Caco-2 (cell line): Measurements from ENCODE around the gene WFDC2. TPM values are rescaled to one million over a fixed set of nuclear protein-coding genes. Genes with fewer than 3 reads are reported as not detected.
A peak's percentile ranks its signal among the peaks of the same experiment; 100 is the strongest.

Experiments used
- BruUV-seq: library from RNA; stranded (reverse); fragments of 400-500 nt; replicated peaks from 2 replicates; lab custom pipeline; 2021; lab: Mats Ljungman, UMichigan
- CTCF ChIA-PET: fragments of 300-600 bp; sonication (Branson Sonifier 250); formaldehyde crosslinking; loops from one replicate; lab custom pipeline; 2022; ENCODE audit warnings: antibody characterized with exemption; lab: Charles Lee
- POLR2A ChIA-PET: fragments of 300-600 bp; sonication (Branson Sonifier 250); formaldehyde crosslinking; loops from one replicate; lab custom pipeline; 2022; ENCODE audit warnings: antibody characterized with exemption; lab: Charles Lee
- DNase-seq, 2 experiments: peaks; one replicate each; pipeline versions ENCODE4 v3.0.0 to v3.0.0-alpha.2; 2020 to 2022
- H3K27me3 ChIP-seq: replicated peaks from 2 replicates; pipeline ENCODE4 v1.6.0; 2011; ENCODE audit warnings: low read length; ENCODE audit not compliant: control insufficient read depth, insufficient read depth
- H3K36me3 ChIP-seq: 2 replicates; pipeline ENCODE4 v1.5.1; 2011; ENCODE audit warnings: low read length; ENCODE audit not compliant: control insufficient read depth, insufficient read depth
- H3K4me1 ChIP-seq: fragments of 250-450 bp; sonication (Bioruptor Pico); 2 replicates; pipeline ENCODE4 v1.5.1; 2020; ENCODE audit warnings: mild to moderate bottlenecking
- H3K4me3 ChIP-seq: 2 replicates; pipeline ENCODE4 v1.5.1; 2011; ENCODE audit warnings: low read depth, mild to moderate bottlenecking, control low read depth, low read length
- H3K9me3 ChIP-seq: fragments of 250-450 bp; sonication (Bioruptor Pico); 2 replicates; pipeline ENCODE4 v1.5.1; 2020; ENCODE audit warnings: mild to moderate bottlenecking, moderate library complexity
- H3K27ac Mint-ChIP-seq: one replicate; pipeline ENCODE4 v1.8.0; 2022; ENCODE audit warnings: mixed read lengths; ENCODE audit not compliant: unreplicated experiment
- H3K27me3 Mint-ChIP-seq: one replicate; pipeline ENCODE4 v1.8.0; 2022; ENCODE audit warnings: mixed read lengths; ENCODE audit not compliant: insufficient read depth, unreplicated experiment
- H3K36me3 Mint-ChIP-seq: one replicate; pipeline ENCODE4 v1.8.0; 2022; ENCODE audit warnings: mild to moderate bottlenecking, mixed read lengths; ENCODE audit not compliant: insufficient read depth, unreplicated experiment
- H3K4me1 Mint-ChIP-seq: one replicate; pipeline ENCODE4 v1.8.0; 2022; ENCODE audit warnings: low read depth, mixed read lengths; ENCODE audit not compliant: unreplicated experiment
- H3K4me3 Mint-ChIP-seq: one replicate; pipeline ENCODE4 v1.8.0; 2022; ENCODE audit warnings: mild to moderate bottlenecking, moderate library complexity, mixed read lengths; ENCODE audit not compliant: unreplicated experiment
- H3K9me3 Mint-ChIP-seq: one replicate; pipeline ENCODE4 v1.8.0; 2022; ENCODE audit warnings: mixed read lengths; ENCODE audit not compliant: unreplicated experiment
- intact Hi-C: fragments of 100-400 bp; cut with micrococcal nuclease; formaldehyde crosslinking; loops from one replicate; pipeline ENCODE4 v1.10.0; 2022; ENCODE audit not compliant: unreplicated experiment
- total RNA-seq: library from RNA; stranded (reverse); gene quantifications from 2 replicates; pipeline ENCODE4 v1.2.3, GENCODE V29; 2022
- TF ChIP-seq, protein P1 (sequence below), 2 experiments: fragments of 200-600 bp in 1 of 2; IDR thresholded peaks; 1 replicate in 1 of 2; 2 replicates in 1 of 2; pipeline versions ENCODE4 v1.5.1 to v1.8.0; 2011 to 2022; ENCODE audit warnings: antibody characterized with exemption in 1 of 2, control low read depth in 1 of 2, inconsistent platforms in 1 of 2, low read depth in 1 of 2, low read length in 1 of 2, mild to moderate bottlenecking in 1 of 2, moderate library complexity in 1 of 2; ENCODE audit not compliant: insufficient read depth in 1 of 2, severe bottlenecking in 1 of 2, unreplicated experiment in 1 of 2

The WFDC2 gene
- total RNA-seq, 1 experiment from 2014 or later: 14.3 TPM

DNA sequence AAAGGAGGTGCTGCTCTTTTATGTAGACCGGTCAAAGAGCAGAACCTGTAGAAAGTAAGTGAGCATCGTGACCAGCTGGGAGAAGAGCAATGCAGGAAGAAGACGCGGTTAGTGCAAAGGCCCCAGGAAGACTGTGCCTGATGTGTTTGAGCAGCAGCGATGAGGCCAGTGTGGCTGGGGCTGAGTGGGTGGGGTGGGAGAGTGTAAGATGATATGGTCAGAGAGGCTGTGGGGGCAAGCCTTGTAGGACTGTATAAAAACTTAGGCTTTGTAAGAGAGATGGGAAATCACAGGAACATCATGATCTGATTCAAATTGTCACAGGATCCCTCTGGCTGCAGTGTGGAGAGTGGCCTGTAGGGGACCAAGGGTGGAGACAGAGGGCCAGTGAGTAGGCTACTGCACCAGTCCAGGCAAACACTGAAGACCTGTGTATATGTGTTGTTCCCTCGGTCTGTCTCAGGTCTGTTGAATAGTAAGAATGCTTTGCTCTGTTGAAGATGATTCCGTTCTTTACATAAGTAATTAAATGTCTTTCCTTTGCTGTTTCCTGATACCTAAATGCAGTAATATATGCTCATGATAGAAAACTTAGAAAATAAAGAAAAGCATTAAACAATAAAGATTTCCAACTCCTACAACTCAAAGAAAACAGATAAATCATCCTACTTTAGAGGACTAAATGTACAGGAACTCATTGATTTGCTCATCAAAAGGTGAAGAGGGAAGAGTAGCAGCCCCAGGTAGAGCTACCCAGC lies 23.6 kb upstream of the WFDC2 start:
- Mint-ChIP-seq H3K9me3 (no peaks in the 10 kb centered on the region), H3K36me3 (peaks cover 12% of the 10 kb centered on the region)
- H3K9me3 ChIP-seq: no peaks in the 10 kb centered on the region

DNA sequence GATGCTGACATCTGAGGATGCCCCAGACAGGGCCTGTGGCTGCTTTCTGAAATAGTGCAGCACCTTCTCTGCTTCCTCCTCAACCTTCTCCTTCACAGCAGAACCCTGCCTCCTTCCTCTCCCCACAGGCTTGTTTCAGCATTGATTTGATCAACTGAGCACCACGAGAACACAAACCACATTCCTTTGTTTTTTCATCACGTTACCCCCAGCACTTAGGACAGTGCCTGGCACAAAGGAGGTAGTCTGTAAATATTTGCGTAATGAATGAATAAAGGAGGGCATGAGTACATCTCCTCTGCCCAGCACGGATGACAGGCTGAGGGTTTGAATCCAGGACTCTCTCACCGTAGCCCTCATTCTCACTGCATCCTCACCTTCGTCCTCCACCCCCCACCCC lies 21.3 kb upstream of the WFDC2 start:
- ChIA-PET POLR2A (interaction anchor here (0.6 kb wide), 2 partner anchors 12 to 146 kb away, joined by 3 read pairs; no protein-coding TSS in a partner anchor), CTCF (interaction anchor here (0.6 to 2.7 kb wide), 5 partner anchors 11 to 154 kb away, joined by 3 to 28 read pairs (median 5); no protein-coding TSS in a partner anchor)
- Mint-ChIP-seq H3K27ac (no peak overlapping the region), H3K27me3 (no peaks in the 10 kb centered on the region), H3K4me3 (no peak overlapping the region), H3K9me3 (no peaks in the 10 kb centered on the region), H3K4me1 (peaks cover 31% of the 10 kb centered on the region), H3K36me3 (no peaks in the 10 kb centered on the region)
- no peaks in the 10 kb centered on the region for H3K9me3 ChIP-seq
- DNase-seq: no peak
- intact Hi-C loops: no loop called here
- peaks cover 33% of the 10 kb centered on the region for H3K4me1 ChIP-seq
- H3K27me3 ChIP-seq: no peaks in the 10 kb centered on the region
- H3K36me3 ChIP-seq: no peaks in the 10 kb centered on the region
- no TSS peak for BruUV-seq
- TF ChIP-seq, protein P1, sequence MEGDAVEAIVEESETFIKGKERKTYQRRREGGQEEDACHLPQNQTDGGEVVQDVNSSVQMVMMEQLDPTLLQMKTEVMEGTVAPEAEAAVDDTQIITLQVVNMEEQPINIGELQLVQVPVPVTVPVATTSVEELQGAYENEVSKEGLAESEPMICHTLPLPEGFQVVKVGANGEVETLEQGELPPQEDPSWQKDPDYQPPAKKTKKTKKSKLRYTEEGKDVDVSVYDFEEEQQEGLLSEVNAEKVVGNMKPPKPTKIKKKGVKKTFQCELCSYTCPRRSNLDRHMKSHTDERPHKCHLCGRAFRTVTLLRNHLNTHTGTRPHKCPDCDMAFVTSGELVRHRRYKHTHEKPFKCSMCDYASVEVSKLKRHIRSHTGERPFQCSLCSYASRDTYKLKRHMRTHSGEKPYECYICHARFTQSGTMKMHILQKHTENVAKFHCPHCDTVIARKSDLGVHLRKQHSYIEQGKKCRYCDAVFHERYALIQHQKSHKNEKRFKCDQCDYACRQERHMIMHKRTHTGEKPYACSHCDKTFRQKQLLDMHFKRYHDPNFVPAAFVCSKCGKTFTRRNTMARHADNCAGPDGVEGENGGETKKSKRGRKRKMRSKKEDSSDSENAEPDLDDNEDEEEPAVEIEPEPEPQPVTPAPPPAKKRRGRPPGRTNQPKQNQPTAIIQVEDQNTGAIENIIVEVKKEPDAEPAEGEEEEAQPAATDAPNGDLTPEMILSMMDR (IDR thresholded peaks at IDR 0.05; ENCODE audit: insufficient read depth in 1 of 2, low read depth in 1 of 2, low read length in 1 of 2, severe bottlenecking in 1 of 2, unreplicated experiment in 1 of 2): no peak
- H3K4me3 ChIP-seq: no peak overlapping the region

More for the DNA sequence above, 23.6 kb upstream of the WFDC2 start:
- Histone ChIP-seq H3K27me3 (no peaks in the 10 kb centered on the region), H3K36me3 (no peaks in the 10 kb centered on the region), H3K4me1 (peaks cover 56% of the 10 kb centered on the region), H3K4me3 (no peak overlapping the region)
- peak; percentile 76 to 80 for DNase-seq
- no peak overlapping the region for H3K4me3 Mint-ChIP-seq
- no peaks in the 10 kb centered on the region for H3K27me3 Mint-ChIP-seq
- TF ChIP-seq, protein P1 (IDR thresholded peaks at IDR 0.05; ENCODE audit: insufficient read depth in 1 of 2, low read depth in 1 of 2, low read length in 1 of 2, severe bottlenecking in 1 of 2, unreplicated experiment in 1 of 2): peak; percentile 80 to 81
- intact Hi-C loops: no loop called here
- H3K4me1 Mint-ChIP-seq: peaks cover 50% of the 10 kb centered on the region
- BruUV-seq: no TSS peak
- ChIA-PET CTCF (interaction anchor here (0.7 to 2.4 kb wide), 6 partner anchors 9 to 326 kb away, joined by 3 to 17 read pairs (median 5); partner anchors contain the start of gene SYS1), POLR2A (no interaction called here)
- no peak overlapping the region for H3K27ac Mint-ChIP-seq

DNA sequence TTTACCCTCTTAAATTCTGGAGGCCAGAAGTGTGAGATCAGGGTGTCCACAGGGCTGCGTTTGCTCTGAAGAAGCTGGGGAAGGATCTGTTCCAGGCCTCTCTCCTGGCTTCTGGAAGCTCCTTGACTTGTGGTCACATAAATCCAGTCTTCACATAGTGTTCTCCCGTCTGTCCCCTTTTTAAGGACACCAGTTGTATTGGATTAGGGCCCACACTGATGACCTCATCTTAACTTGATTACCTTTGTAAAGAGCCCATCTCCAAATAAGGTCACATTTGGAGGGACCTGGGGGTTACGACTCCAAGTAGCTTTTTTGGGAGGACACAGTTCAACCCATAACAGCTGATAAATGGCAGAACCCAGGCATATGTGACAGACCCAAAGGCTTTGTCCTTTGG lies 20.0 kb upstream of the WFDC2 start:
- H3K27ac Mint-ChIP-seq: no peak overlapping the region

More for the DNA sequence above, 20.0 kb upstream of the WFDC2 start:
- DNase-seq: no peak
- Histone ChIP-seq H3K27me3 (no peaks in the 10 kb centered on the region), H3K4me1 (peaks cover 22% of the 10 kb centered on the region), H3K4me3 (no peak overlapping the region), H3K36me3 (no peaks in the 10 kb centered on the region), H3K9me3 (no peaks in the 10 kb centered on the region)
- POLR2A ChIA-PET: interaction anchor here (0.5 to 0.6 kb wide), 2 partner anchors 26 to 124 kb away, joined by 4 to 9 read pairs; no protein-coding TSS in a partner anchor
- Mint-ChIP-seq H3K4me3 (no peak overlapping the region), H3K27me3 (no peaks in the 10 kb centered on the region), H3K36me3 (no peaks in the 10 kb centered on the region), H3K9me3 (no peaks in the 10 kb centered on the region), H3K4me1 (peaks cover 20% of the 10 kb centered on the region)
- CTCF ChIA-PET: interaction anchor here (1.0 to 2.7 kb wide), 14 partner anchors 9 to 322 kb away, joined by 3 to 33 read pairs (median 6); partner anchors contain the start of genes PIGT and SYS1
- BruUV-seq: no TSS peak
- TF ChIP-seq, protein P1 (IDR thresholded peaks at IDR 0.05; ENCODE audit: insufficient read depth in 1 of 2, low read depth in 1 of 2, low read length in 1 of 2, severe bottlenecking in 1 of 2, unreplicated experiment in 1 of 2): no peak
- intact Hi-C loops: no loop called here
